ENCODE measurements around the gene SLC6A7.

SLC6A7 gene

DNA sequence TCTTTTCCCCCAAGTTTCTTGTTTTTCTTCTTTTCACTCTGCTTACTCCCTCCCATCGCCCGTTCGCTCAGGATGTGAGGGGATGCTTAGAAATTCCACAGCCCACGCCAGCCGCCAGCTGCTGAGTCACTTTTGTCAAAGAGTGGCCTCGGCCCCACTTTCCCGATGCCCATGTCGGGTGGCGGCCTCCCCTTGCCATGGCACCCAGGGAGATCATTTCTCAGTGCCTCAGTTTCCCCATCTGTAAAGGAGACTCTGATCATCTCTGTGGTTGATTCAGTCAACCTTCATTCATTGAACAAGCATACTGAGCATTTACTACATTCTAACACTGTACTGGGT, 33.9 kb upstream of the SLC6A7 start:
- no peak for DNase-seq

- no peak for DNase-seq
Measured at GRCh38 chr5:150156540-150156939, 33.3 kb upstream of the SLC6A7 start.

GRCh38 chr5:150157168-150157567, 32.7 kb upstream of the SLC6A7 start:
- DNase-seq = no peak

DNA sequence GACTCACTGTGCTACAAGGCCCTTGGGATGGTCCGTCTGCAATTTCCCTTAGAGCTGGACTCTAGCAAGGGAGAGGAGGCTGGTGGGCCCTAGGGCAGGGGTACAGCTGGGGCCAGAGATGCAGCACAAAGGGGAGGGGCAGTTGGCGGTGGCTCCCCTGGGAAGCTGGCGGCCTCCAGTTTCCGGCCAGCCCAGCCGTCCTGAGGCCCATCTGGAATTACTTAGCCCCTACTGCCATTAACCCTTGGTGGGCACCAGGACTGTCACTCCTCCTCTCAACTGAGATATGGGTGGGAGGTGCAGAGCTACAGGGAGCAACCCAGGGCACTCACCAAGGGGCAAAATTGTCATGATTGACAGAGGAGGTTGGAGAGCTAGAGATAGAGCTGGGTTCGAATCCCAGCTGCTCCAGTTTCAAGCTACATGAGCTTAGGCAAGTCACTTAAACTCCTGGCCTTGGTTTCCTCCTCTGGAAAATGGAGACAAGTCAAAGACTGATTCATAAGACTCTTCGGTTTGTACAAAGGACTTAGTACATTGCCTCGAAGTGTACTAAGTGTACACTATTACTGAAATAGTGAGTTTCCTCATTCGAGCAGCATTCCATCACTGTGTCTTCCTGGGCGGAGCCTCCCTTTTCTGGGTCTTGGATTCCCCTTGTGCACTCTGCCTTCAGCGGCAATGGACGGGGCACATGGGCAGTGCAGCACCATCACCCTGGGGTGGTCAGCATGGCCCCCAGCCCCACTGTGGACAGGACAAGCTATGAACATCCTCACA, 31.5 kb upstream of the SLC6A7 start:
- no peak for DNase-seq

- no peak for DNase-seq
Measured at GRCh38 chr5:150159031-150159430, 30.8 kb upstream of the SLC6A7 start.

DNA sequence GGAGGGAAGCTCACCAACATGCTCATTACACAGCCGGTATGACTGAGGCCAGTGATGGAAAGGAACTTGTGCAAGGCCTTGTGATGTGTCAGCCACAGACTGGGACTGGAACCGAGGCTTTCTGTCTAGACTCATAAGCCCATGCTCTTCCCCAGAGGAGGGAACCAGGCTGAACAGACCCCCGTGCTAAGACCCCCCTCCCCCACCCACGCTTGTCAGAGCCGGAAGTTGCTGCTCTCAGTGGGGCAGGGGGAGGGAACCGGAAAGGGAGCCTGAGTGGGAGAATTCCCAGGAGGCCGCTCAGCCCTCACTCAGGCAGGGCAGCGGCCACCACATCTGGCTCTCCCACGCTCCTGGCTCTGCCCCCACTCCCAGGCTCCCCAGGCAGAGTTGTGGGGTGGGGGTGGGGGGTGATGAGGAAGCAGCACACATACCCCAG, 30.1 kb upstream of the SLC6A7 start:
- DNase-seq = no peak

DNA sequence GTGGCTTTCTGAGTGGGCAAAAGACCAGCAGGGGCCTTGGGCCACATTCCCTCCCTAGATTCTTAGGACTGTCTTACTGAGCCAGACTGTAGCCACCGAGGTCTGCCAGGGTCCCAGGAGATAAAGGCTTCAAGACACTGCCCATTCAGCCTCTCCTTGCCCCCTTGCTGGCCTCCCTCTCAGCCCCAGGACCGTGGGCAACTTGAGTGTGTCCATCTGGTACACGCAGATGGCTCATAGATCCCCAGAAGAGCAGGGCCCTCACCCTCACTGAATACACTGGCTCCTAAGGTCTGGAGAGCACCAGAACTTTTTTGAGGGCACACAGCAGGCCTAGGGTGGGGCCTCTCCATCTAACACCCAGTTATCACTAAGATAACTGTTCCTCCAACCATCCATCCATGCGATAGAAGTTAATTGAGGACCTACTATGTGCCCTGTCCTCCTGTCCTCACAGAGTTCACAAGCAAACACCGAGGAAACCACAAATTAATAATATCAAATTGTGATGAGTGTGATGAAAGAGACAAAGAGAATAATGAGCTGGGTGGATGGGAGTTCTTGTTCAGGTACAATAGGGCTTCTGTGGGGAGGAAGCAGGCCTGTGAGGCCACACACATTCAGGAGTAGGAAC, 29.3 kb upstream of the SLC6A7 start:
- no peak for DNase-seq

- peak; percentile 51 to 74 for DNase-seq
Measured at GRCh38 chr5:150161242-150162141, 28.4 kb upstream of the SLC6A7 start.

DNA sequence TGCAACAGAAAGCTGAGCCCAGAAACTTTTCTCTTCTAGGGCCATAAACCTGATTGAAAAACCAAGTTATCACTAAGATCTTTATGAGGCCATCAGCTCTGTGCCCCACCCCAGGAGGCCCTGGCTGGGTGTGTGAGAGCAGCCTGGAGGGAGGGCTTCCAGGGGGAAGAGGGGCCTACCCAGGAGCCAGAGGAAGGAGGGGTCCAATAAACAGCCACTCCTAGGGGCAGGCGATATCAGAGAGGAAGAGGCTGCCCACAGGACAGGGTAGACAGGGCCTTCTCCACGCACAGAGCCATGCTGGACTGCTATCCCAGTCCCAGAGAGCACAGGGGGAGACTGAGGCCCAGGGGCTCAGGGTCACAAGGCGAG, 27.7 kb upstream of the SLC6A7 start:
- DNase-seq = no peak

DNA sequence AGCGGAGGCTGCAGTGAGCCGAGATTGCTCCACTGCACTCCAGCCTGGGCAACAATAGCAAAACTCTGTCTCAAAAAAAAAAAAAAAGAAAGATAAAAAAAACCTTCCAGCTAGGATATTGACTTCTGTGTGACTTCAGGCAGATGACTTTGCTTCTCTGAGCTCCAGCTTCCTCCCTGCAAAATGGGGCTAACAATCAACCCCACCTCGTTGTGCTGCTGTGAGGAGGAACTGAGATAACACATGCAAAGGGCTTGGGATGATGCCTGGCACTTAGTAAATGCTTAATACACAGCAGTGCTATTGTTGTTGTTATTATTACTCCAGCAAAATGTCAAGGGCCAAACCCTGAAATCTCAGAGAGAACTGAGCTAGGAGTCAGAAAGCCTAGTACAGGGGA, 26.8 kb upstream of the SLC6A7 start:
- DNase-seq = no peak

- no peak for DNase-seq
Measured at GRCh38 chr5:150163547-150164059, 26.3 kb upstream of the SLC6A7 start.

DNA sequence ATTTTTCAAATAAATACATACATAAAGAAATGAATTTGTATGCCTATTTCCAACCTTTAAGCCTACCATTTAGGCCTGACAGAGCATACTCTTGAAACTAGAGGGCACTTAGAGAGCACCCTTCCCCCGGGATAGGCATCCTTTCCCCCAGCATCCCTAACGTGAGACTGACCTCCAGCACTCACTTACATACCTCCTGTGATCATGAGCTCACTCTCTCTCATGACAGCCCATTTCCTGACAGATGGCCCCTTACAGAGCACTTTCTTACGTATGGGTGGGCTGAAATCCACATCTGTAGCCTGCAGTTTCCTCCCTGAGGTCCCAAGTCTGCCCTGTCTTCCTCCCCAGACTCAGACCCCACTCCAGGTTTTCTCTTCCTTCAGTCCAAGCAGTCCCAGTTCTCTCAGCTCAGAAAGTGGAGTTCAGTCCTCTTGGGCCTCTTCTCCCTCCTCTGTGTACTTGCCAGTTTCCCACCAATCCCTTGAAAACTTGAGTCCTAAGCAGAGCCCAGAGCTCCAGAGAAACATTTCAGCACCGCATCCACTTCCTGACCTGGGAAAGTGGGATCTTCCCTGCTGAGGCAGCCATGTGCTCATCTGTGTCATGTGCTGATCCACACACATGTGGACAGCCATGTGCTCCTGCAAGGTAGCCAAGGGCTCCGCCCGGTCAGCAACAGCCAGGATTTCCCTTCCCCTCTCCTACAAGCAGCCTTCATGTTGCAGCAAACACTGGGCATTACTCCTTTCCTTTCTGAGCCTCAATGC, 25.5 kb upstream of the SLC6A7 start:
- no peak for DNase-seq

DNA sequence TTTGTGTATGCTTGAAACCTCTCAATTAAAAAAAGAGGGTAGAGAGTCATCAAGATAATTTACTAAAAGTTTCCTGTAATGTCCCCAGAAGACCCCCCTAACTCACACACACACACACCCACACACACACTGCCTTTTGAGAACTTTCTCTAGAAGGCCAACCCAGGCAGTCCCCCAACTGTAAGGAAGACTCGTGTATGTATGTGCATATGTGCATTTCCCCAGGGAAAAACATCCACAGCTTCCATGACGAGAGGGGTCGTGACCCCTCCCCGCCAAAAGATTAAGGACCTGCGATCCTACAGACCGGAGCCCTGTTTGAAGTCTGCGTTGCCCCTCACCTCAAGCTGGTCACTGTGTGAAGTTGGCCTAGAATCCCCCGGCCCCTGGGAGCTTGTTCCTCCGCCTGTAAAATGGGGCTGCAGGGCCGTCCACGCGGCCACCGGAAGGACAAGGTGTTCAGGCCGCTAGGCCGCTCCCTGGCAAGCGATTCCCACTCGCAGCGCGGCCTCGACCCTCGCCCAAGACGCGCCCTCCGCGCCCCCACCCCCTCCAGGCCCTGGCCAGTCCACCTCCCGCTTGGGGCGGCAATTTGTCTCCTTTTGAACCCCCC, 23.7 kb upstream of the SLC6A7 start:
- no peak for DNase-seq

GRCh38 chr5:150166650-150167511, 23.0 kb upstream of the SLC6A7 start, which contains the start of gene CDX1:
TSS of gene CDX1 (plus strand) at chr5:150166778. CDS start at chr5:150166877, 99 bp downstream.
- DNase-seq = no peak

DNA sequence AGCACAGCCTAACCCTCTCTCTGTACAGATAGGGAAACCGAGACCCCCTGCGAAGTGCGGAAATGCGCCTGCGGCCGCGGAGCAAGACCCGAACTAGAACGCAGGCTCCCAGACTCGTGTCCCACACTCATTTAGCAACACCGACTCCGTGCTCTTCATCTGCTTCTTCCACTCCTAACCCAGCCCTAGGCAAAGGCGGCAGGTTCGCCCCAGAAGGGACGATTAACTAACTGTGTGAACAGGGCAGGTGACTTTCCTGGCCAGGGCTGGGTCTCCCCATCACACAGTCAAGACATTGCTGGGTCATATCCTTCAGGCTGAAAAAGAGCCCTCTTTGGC, 22.4 kb upstream of the SLC6A7 start:
- no peak for DNase-seq

DNA sequence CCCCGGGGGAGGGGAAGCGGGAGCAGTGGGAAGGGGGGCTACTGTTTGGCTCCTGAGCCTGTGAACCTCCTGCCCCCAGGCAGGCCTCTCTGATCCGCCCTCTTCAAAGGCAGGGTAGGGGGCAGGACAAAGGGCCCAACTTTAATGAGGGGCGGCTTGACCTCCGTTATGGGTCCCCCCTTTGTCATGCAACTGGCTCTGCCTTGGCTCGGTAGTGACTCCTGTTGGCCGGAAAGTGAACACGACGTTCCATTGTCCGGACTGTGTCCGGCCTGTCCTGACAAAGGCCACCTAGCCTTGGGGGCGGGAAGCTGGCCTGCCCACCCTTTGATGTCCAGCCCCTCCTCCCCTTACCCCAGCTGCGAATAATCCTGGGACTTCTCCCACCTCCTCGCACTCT, 22.0 kb upstream of the SLC6A7 start:
- DNase-seq = no peak

- no peak for DNase-seq
Measured at GRCh38 chr5:150168864-150169263, 21.0 kb upstream of the SLC6A7 start.

DNA sequence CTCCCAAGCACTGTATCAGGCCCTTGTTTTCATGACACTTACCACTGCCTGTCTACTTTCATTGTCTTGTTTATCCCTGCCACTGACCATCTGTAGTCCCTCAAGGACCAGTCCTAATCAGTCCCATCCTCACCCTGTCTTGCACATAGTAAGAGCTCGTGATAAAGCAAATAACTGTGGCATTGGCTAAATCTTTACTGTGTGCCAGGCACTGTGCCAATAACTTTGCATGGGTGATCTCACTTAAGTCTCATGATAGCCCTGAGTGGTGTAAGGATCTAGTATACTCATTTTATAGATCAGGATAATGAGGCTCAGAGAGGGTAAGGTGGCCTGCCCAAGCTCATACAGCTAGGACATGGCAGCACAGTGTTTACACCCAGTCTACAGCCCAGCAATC, 17.7 kb upstream of the SLC6A7 start:
- DNase-seq = no peak

GRCh38 chr5:150172556-150172955, 17.3 kb upstream of the SLC6A7 start:
- no peak for DNase-seq

GRCh38 chr5:150173161-150173560, 16.7 kb upstream of the SLC6A7 start:
- no peak for DNase-seq

DNA sequence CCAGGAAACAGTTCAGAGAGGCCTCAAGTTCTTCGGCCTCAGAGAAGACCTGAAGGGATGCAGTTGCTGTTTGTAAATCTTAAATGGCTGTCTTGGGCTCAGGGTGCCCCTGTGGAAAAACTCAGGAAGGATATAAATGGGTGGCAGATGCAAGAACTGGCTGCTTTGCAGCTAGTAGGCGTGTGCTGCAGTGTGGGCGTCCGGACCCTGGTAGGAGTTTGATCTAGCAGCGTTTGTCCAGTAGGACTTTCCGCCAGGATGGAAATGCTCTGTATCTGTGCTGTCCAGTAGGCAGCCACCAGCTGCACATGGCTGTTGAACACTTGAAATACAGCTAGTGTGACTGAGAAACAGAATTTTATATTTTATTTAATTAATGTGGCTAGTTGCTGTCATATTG, 15.6 kb upstream of the SLC6A7 start:
- DNase-seq = no peak

All from SW 1271 (cell line).